Neuronal stem cell (in vitro differentiated cells): Measurements from ENCODE around the gene GYS2.

Experiments used
- DNase-seq: peaks from one replicate; pipeline ENCODE4 v3.0.0-alpha.2; 2013; ENCODE audit warnings: low spot score
- H2AFZ ChIP-seq: one replicate; pipeline ENCODE4 v1.6.1; 2013; ENCODE audit warnings: mild to moderate bottlenecking, low read length, inconsistent platforms
- H2AK5ac ChIP-seq: 2 replicates; pipeline ENCODE4 v1.6.1; 2013; ENCODE audit warnings: low read depth, mild to moderate bottlenecking, inconsistent platforms, low read length, moderate library complexity, mixed read lengths
- H2BK120ac ChIP-seq: 2 replicates; pipeline ENCODE4 v1.6.1; 2013; ENCODE audit warnings: low read depth, mild to moderate bottlenecking, inconsistent platforms, low read length, moderate library complexity, mixed read lengths
- H2BK12ac ChIP-seq: one replicate; pipeline ENCODE4 v1.6.1; 2013; ENCODE audit warnings: low read length, inconsistent platforms
- H2BK15ac ChIP-seq: 2 replicates; pipeline ENCODE4 v1.6.1; 2013; ENCODE audit warnings: mild to moderate bottlenecking, low read length, inconsistent platforms, mixed read lengths
- H2BK5ac ChIP-seq: one replicate; pipeline ENCODE4 v1.6.1; 2013; ENCODE audit warnings: inconsistent platforms, mild to moderate bottlenecking, low read length, moderate library complexity
- H3K14ac ChIP-seq: one replicate; pipeline ENCODE4 v1.6.1; 2013; ENCODE audit warnings: low read length, inconsistent platforms
- H3K18ac ChIP-seq: 2 replicates; pipeline ENCODE4 v1.6.1; 2013; ENCODE audit warnings: low read length, inconsistent platforms
- H3K23ac ChIP-seq: 2 replicates; pipeline ENCODE4 v1.6.1; 2013; ENCODE audit warnings: low read depth, mild to moderate bottlenecking, mixed read lengths, low read length, inconsistent platforms; ENCODE audit not compliant: poor library complexity
- H3K27ac ChIP-seq: replicated peaks from 3 replicates; pipeline ENCODE4 v1.5.1; 2013; ENCODE audit warnings: low read length, inconsistent platforms
- H3K27me3 ChIP-seq, 3 experiments: 2 replicates each; pipeline ENCODE4 v1.6.1; 2013; ENCODE audit warnings: low read length in 3 of 3, mild to moderate bottlenecking in 2 of 3, inconsistent platforms in 1 of 3, low read depth in 1 of 3, mixed read lengths in 1 of 3, moderate library complexity in 1 of 3; ENCODE audit not compliant: control insufficient read depth in 3 of 3, insufficient read depth in 3 of 3
- H3K36me3 ChIP-seq, 2 donors: replicated peaks in 1 of 2; 2 replicates each; pipeline ENCODE4 v1.6.1; 2013; ENCODE audit warnings: low read length in 2 of 2; ENCODE audit not compliant: control insufficient read depth in 2 of 2, insufficient read depth in 2 of 2
- H3K4ac ChIP-seq: 2 replicates; pipeline ENCODE4 v1.6.1; 2013; ENCODE audit warnings: inconsistent platforms, mild to moderate bottlenecking, low read length, moderate library complexity
- H3K4me1 ChIP-seq, 2 donors: 1 replicate in 1 of 2; 2 replicates in 1 of 2; pipeline ENCODE4 v1.6.1; 2013; ENCODE audit warnings: low read length in 2 of 2, low read depth in 1 of 2; ENCODE audit not compliant: control insufficient read depth in 2 of 2, insufficient read depth in 1 of 2
- H3K4me2 ChIP-seq: one replicate; pipeline ENCODE4 v1.6.1; 2013; ENCODE audit warnings: mild to moderate bottlenecking, low read length, inconsistent platforms; ENCODE audit not compliant: insufficient read depth, poor library complexity, severe bottlenecking
- H3K4me3 ChIP-seq, 2 donors: 2 replicates each; pipeline ENCODE4 v1.5.1; 2013; ENCODE audit warnings: low read length in 2 of 2, mild to moderate bottlenecking in 2 of 2, inconsistent platforms in 1 of 2, moderate library complexity in 1 of 2
- H3K79me1 ChIP-seq: one replicate; pipeline ENCODE4 v1.6.1; 2013; ENCODE audit warnings: low read depth, mild to moderate bottlenecking, inconsistent platforms, low read length, moderate library complexity
- H3K9ac ChIP-seq: one replicate; pipeline ENCODE4 v1.6.1; 2013; ENCODE audit warnings: mild to moderate bottlenecking, low read depth, low read length, inconsistent platforms; ENCODE audit not compliant: poor library complexity
- H3K9me3 ChIP-seq, 2 donors: replicated peaks in 1 of 2; 2 replicates each; pipeline versions ENCODE3 to v1.6.1; 2013; ENCODE audit warnings: low read length in 2 of 2, mild to moderate bottlenecking in 2 of 2, inconsistent platforms in 1 of 2, low read depth in 1 of 2, mixed read lengths in 1 of 2, moderate library complexity in 1 of 2; ENCODE audit not compliant: control insufficient read depth in 2 of 2, insufficient read depth in 1 of 2
- H4K8ac ChIP-seq: one replicate; pipeline ENCODE4 v1.6.1; 2013; ENCODE audit warnings: low read depth, mild to moderate bottlenecking, inconsistent platforms, low read length, moderate library complexity
- H4K91ac ChIP-seq: one replicate; pipeline ENCODE4 v1.6.1; 2013; ENCODE audit warnings: low read length, low read depth, mild to moderate bottlenecking, inconsistent platforms; ENCODE audit not compliant: poor library complexity
- WGBS, 2 donors: extraction: QIAGEN DNeasy Blood & Tissue Kit; methylation state at CpG; one replicate each; pipeline ENCODE4 v1.1.7; 2013; ENCODE audit warnings: missing lambda C conversion rate in 2 of 2, mixed read lengths in 1 of 2; ENCODE audit not compliant: insufficient read length in 2 of 2, insufficient replicate concordance in 1 of 2; ENCODE audit errors: extremely low coverage in 2 of 2; 5-methylcytosine and 5-hydroxymethylcytosine counted together

Gene GYS2

GRCh38 chr12:21518451-21518850 is 86.2 kb downstream of the GYS2 start:
- no peaks in the 10 kb centered on the region for H3K4me1 ChIP-seq
- H3K27ac ChIP-seq, result no peak overlapping the region
- H3K18ac ChIP-seq, result no peak overlapping the region
- WGBS, 2 donors, result no CpG with 5 or more reads among the region's 3 CpGs
- H3K27me3 ChIP-seq, result no peaks in the 10 kb centered on the region
- no peak overlapping the region for H3K4me3 ChIP-seq
- no peak overlapping the region for H3K4me2 ChIP-seq
- H3K79me1 ChIP-seq, result no peaks in the 10 kb centered on the region
- H2BK15ac ChIP-seq, result no peak overlapping the region
- no peak overlapping the region for H3K9ac ChIP-seq
- no peak overlapping the region for H3K14ac ChIP-seq
- DNase-seq, result no peak
- H3K4ac ChIP-seq, result no peak overlapping the region
- peaks cover 2 to 48% of the 10 kb centered on the region in 2 donors for H3K36me3 ChIP-seq
- no peak overlapping the region for H2AFZ ChIP-seq
- no peak overlapping the region for H2BK5ac ChIP-seq
- H4K8ac ChIP-seq, result no peak overlapping the region
- H2BK12ac ChIP-seq, result no peak overlapping the region
- no peaks in the 10 kb centered on the region for H3K9me3 ChIP-seq
- H3K23ac ChIP-seq, result no peak overlapping the region
- no peak overlapping the region for H2AK5ac ChIP-seq
- no peak overlapping the region for H2BK120ac ChIP-seq
- no peak overlapping the region for H4K91ac ChIP-seq

- H2BK120ac ChIP-seq, result no peak overlapping the region
- H2AK5ac ChIP-seq, result no peak overlapping the region
- H4K91ac ChIP-seq, result no peak overlapping the region
- no peaks in the 10 kb centered on the region for H3K79me1 ChIP-seq
- H3K23ac ChIP-seq, result no peak overlapping the region
- no peak overlapping the region for H3K4me2 ChIP-seq
- no peak overlapping the region for H4K8ac ChIP-seq
- no peak overlapping the region for H2BK12ac ChIP-seq
- no peak overlapping the region for H3K4me3 ChIP-seq
- no peak overlapping the region for H3K27ac ChIP-seq
- H2AFZ ChIP-seq, result no peak overlapping the region
- no peak for DNase-seq
- H3K9me3 ChIP-seq, result no peaks in the 10 kb centered on the region
- H3K9ac ChIP-seq, result no peak overlapping the region
- no peaks in the 10 kb centered on the region for H3K27me3 ChIP-seq
- no peak overlapping the region for H3K14ac ChIP-seq
- H2BK15ac ChIP-seq, result no peak overlapping the region
- no peaks in the 10 kb centered on the region for H3K4me1 ChIP-seq
- no peak overlapping the region for H2BK5ac ChIP-seq
- no peak overlapping the region for H3K18ac ChIP-seq
- no peak overlapping the region for H3K4ac ChIP-seq
- peaks cover 2 to 68% of the 10 kb centered on the region in 2 donors for H3K36me3 ChIP-seq
- WGBS, 2 donors, result no CpG with 5 or more reads among the region's 2 CpGs
Measured at GRCh38 chr12:21516281-21516680, 88.4 kb downstream of the GYS2 start.

GRCh38 chr12:21509768-21510167 is 94.9 kb downstream of the GYS2 start:
- no peak overlapping the region for H4K8ac ChIP-seq
- H2BK5ac ChIP-seq, result no peak overlapping the region
- peaks cover 4 to 71% of the 10 kb centered on the region in 2 donors for H3K36me3 ChIP-seq
- no peak overlapping the region for H3K23ac ChIP-seq
- no peak overlapping the region for H4K91ac ChIP-seq
- H3K9me3 ChIP-seq, result no peaks in the 10 kb centered on the region
- no peak overlapping the region for H3K18ac ChIP-seq
- H2BK12ac ChIP-seq, result no peak overlapping the region
- no peak overlapping the region for H2BK15ac ChIP-seq
- no peak overlapping the region for H3K14ac ChIP-seq
- H2AK5ac ChIP-seq, result no peak overlapping the region
- H2BK120ac ChIP-seq, result no peak overlapping the region
- H3K4me2 ChIP-seq, result no peak overlapping the region
- no peak overlapping the region for H3K9ac ChIP-seq
- H3K27ac ChIP-seq, result no peak overlapping the region
- H3K4ac ChIP-seq, result no peak overlapping the region
- no peak for DNase-seq
- no peaks in the 10 kb centered on the region for H3K4me1 ChIP-seq
- H3K79me1 ChIP-seq, result no peaks in the 10 kb centered on the region
- H3K4me3 ChIP-seq, result no peak overlapping the region
- WGBS, 2 donors, result no CpG with 5 or more reads among the region's 2 CpGs
- no peak overlapping the region for H2AFZ ChIP-seq
- no peaks in the 10 kb centered on the region for H3K27me3 ChIP-seq

- H2AFZ ChIP-seq, result no peak overlapping the region
- H2BK15ac ChIP-seq, result no peak overlapping the region
- H3K18ac ChIP-seq, result no peak overlapping the region
- H3K4me3 ChIP-seq, result no peak overlapping the region
- H3K4ac ChIP-seq, result no peak overlapping the region
- H3K9me3 ChIP-seq, result no peaks in the 10 kb centered on the region
- no peak overlapping the region for H2BK5ac ChIP-seq
- no peak overlapping the region for H4K8ac ChIP-seq
- H3K27me3 ChIP-seq, result no peaks in the 10 kb centered on the region
- H4K91ac ChIP-seq, result no peak overlapping the region
- no peak overlapping the region for H3K4me2 ChIP-seq
- no peak overlapping the region for H2AK5ac ChIP-seq
- H3K4me1 ChIP-seq, result peaks cover 2 to 6% of the 10 kb centered on the region in 2 donors
- H3K27ac ChIP-seq, result no peak overlapping the region
- DNase-seq, result no peak
- no peak overlapping the region for H2BK120ac ChIP-seq
- peaks cover 2 to 51% of the 10 kb centered on the region in 2 donors for H3K36me3 ChIP-seq
- WGBS, 2 donors, result no CpG with 5 or more reads among the region's 2 CpGs
- H3K14ac ChIP-seq, result no peak overlapping the region
- peaks cover 1% of the 10 kb centered on the region for H3K79me1 ChIP-seq
- no peak overlapping the region for H3K23ac ChIP-seq
- no peak overlapping the region for H3K9ac ChIP-seq
- H2BK12ac ChIP-seq, result no peak overlapping the region
Measured at GRCh38 chr12:21507849-21508248, 96.8 kb downstream of the GYS2 start.
